Measurements from ENCODE around the gene RBM26. TPM values are rescaled to one million over a fixed set of nuclear protein-coding genes. Genes with fewer than 3 reads are reported as not detected.

Gene RBM26
- total RNA-seq, 2 experiments from 2014 or later, result 65.2 to 66.0 TPM

DNA sequence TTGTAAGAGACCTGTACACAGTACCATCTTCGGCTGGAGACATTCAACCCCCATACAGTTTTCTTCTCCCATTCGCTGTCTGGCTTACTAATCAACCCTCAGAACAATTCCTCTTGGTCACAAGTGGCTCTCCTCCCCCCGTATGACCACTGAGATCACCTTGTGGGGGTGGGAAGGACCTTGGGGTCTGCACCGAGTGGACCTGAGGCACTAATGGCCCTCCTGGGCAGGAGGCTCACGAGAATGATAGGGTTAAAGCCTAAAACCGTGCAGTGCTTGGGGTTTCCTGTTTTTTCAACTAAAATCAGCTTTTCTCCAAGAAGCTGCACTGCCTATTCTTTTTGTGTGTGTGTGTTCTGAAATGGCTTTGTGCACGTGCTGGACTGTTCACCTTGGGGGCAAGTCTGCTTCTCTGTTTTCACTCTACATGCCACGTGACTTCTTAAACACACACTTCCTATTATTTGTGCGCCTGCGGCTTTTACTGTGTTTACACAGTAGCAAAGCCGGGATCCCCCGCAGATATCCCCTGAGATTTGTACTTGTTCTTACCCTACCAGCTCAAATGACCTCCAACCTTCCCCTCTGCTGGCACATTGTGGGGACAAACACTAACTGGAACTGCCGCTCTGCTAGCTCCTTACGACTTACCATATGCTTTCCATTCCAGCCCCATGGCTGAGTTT is 12.3 kb downstream of the RBM26 start:
- CTCF ChIA-PET, result interaction anchor here (0.7 to 2.8 kb wide), 5 partner anchors 9 to 147 kb away, joined by 3 to 13 read pairs (median 8); no protein-coding TSS in a partner anchor
- peaks cover 55% of the 10 kb centered on the region for H3K4me1 Mint-ChIP-seq

DNA sequence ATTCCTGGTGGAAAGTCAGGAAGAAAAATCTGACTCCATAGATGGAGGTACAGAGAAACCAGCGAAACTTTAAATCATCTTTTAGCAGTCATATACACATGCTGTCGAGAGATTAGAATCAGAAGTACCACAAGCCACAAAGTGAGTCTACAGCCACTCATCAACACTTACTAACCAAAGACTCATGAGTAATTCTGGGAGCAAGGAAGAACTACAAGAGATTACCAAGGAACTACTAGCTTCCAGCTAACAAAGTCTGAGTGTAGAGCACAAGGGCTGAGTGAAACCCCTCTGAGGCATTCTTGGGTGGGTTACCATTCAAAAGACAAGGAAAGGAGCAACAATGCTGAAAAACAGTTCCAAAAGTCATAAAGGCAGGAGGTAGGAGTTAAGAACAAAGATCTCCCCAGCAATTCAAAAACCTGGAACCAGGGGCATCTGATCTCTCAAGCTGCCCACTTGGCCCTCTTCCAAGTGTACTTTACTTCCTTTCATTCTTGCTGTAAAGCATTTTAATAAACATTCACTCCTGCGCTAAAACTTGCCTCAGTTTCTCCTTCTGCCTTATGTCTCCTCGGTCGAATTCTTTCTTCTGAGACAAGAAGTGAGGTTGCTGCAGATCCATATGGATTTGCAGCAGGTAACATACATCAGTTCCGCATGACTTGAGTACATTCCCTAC is 13.0 kb downstream of the RBM26 start:
- peak overlapping the region; percentile 38 for H3K4me3 Mint-ChIP-seq
- CTCF ChIA-PET, result interaction anchor here (0.6 to 2.8 kb wide), 8 partner anchors 10 to 147 kb away, joined by 3 to 13 read pairs (median 8); partner anchors contain the start of gene NDFIP2
- H3K27me3 Mint-ChIP-seq, result no peaks in the 10 kb centered on the region
- H3K4me1 Mint-ChIP-seq, result peaks cover 55% of the 10 kb centered on the region
- DNase-seq (peak; percentile 60), ATAC-seq (peak; percentile 84)
- H3K9me3 Mint-ChIP-seq (ENCODE audit: low read depth), result peaks cover 8% of the 10 kb centered on the region
- H3K27ac Mint-ChIP-seq, result peak overlapping the region; percentile 67
- H3K36me3 Mint-ChIP-seq, result peaks cover 31% of the 10 kb centered on the region

More for the DNA sequence above, 12.3 kb downstream of the RBM26 start:
- peak overlapping the region; percentile 38 for H3K4me3 Mint-ChIP-seq
- peak overlapping the region; percentile 67 for H3K27ac Mint-ChIP-seq
- peak; percentile 62 for DNase-seq
- H3K27me3 Mint-ChIP-seq, result no peaks in the 10 kb centered on the region
- H3K36me3 Mint-ChIP-seq, result peaks cover 36% of the 10 kb centered on the region
- H3K9me3 Mint-ChIP-seq (ENCODE audit: low read depth), result peaks cover 8% of the 10 kb centered on the region
- peak; percentile 52 for ATAC-seq

DNA sequence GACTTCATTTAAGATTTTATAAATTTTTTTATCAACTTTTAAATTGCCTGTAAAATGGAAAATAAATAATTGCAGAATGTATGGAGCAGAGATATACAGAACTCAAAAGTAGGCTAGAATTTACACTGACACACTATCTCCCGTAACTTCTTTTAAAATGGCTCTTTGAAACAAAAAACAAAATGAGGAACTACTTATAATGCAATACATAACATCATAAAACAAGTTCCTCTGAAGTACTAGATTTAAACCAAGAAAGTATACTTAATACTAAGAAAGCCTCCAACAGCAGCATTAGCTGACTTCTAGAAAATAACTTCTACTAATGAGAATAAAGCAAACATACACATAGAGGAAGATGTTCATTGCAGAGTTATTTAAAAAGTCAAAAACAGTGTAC is 17.0 kb downstream of the RBM26 start:
- Mint-ChIP-seq H3K9me3 (ENCODE audit: low read depth) (no peaks in the 10 kb centered on the region), H3K4me3 (no peak overlapping the region), H3K36me3 (peaks cover 10% of the 10 kb centered on the region), H3K4me1 (peaks cover 62% of the 10 kb centered on the region), H3K27me3 (no peaks in the 10 kb centered on the region), H3K27ac (no peak overlapping the region)
- no peak for ATAC-seq
- no peak for DNase-seq
- CTCF ChIA-PET, result no interaction called here

DNA sequence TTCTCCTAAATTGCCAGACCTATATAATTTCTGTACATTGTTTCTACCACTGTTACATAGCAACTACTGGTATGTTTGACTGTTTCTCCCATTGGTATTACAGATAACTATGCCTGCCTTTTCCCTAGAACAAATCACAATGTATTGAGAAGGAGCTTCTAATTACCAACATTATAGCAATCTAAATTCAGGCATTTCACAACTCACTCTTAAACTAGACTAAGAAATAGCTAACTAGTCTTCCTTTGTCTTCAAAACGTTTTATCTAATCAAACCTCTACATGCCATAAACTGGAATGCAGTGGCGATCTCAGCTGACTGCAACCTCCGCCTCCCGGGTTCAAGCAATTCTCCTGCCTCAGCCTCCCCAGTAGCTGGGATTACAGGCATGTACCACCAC is 18.2 kb downstream of the RBM26 start:
- H3K36me3 Mint-ChIP-seq, result peaks cover 14% of the 10 kb centered on the region
- H3K27me3 Mint-ChIP-seq, result no peaks in the 10 kb centered on the region
- ATAC-seq (no peak), DNase-seq (no peak)
- H3K27ac Mint-ChIP-seq, result no peak overlapping the region
- H3K9me3 Mint-ChIP-seq (ENCODE audit: low read depth), result no peaks in the 10 kb centered on the region
- H3K4me3 Mint-ChIP-seq, result no peak overlapping the region
- H3K4me1 Mint-ChIP-seq, result peaks cover 59% of the 10 kb centered on the region
- CTCF ChIA-PET, result interaction anchor here (1.0 kb wide), 1 partner anchor 19 kb away, joined by 3 read pairs; no protein-coding TSS in a partner anchor

DNA sequence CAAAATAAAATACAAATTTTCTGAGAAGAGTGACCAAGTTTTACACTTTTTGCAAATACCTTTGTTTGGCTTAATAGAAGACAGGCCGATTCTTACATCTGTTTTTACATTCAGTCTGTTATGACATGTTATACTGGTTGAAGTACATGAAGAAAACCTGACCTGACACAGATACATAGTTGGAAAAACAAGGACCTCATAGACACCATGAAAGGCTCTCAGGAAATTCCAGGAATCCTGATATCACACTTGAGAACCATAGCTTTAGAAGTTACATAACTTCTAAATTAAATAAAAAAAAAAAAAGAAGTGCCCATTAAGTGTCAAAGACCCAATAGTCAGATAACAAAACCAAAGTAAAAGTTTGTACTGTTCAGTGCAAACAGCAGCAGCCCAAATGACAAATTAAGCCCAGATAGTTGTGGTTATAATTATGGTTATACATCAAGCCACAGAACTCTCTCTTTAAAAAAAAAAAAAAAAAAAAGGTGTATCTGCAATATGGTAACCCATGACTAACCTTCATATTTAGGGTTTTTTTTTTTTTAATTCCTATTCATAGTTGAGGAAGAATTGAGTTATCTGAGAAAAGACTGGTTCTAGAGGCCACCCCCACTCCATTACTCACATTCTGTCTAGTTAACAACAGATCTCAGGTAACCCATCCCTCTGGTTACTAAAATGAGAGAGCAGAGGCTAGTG is 19.8 kb downstream of the RBM26 start:
- CTCF ChIA-PET, result interaction anchor here (0.9 to 1.1 kb wide), 2 partner anchors 12 to 17 kb away, joined by 3 to 7 read pairs; no protein-coding TSS in a partner anchor
- peaks cover 19% of the 10 kb centered on the region for H3K36me3 Mint-ChIP-seq
- no peaks in the 10 kb centered on the region for H3K9me3 Mint-ChIP-seq (ENCODE audit: low read depth)
- ATAC-seq (peak; percentile 43), DNase-seq (no peak)
- peaks cover 62% of the 10 kb centered on the region for H3K4me1 Mint-ChIP-seq
- H3K27me3 Mint-ChIP-seq, result no peaks in the 10 kb centered on the region
- no peak overlapping the region for H3K4me3 Mint-ChIP-seq
- peak overlapping the region; percentile 57 for H3K27ac Mint-ChIP-seq

DNA sequence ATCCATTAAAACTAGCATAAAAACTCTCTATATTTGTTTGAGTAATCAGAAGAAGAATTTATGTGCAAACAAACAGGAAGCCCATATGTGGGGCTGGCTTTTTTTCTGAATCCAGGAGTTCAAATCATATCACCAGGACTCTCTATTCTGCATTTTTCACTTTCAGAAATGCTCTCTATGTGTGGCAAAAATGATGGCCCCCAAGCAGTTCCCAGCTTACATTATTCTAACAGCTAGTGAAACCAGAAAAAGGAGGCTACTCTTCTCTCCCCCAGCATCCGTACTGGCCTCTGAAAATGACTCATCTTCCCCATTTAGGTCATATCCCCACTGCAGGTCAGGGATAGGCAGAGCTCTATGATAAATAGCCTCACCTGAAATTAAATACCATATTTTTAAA is 20.4 kb downstream of the RBM26 start:
- Mint-ChIP-seq H3K36me3 (peaks cover 21% of the 10 kb centered on the region), H3K27ac (peak overlapping the region; percentile 21), H3K9me3 (ENCODE audit: low read depth) (no peaks in the 10 kb centered on the region), H3K4me1 (peaks cover 63% of the 10 kb centered on the region), H3K27me3 (no peaks in the 10 kb centered on the region), H3K4me3 (no peak overlapping the region)
- DNase-seq (peak; percentile 69), ATAC-seq (peak; percentile 85)
- CTCF ChIA-PET, result interaction anchor here (1.1 kb wide), 1 partner anchor 13 kb away, joined by 7 read pairs; no protein-coding TSS in a partner anchor

DNA sequence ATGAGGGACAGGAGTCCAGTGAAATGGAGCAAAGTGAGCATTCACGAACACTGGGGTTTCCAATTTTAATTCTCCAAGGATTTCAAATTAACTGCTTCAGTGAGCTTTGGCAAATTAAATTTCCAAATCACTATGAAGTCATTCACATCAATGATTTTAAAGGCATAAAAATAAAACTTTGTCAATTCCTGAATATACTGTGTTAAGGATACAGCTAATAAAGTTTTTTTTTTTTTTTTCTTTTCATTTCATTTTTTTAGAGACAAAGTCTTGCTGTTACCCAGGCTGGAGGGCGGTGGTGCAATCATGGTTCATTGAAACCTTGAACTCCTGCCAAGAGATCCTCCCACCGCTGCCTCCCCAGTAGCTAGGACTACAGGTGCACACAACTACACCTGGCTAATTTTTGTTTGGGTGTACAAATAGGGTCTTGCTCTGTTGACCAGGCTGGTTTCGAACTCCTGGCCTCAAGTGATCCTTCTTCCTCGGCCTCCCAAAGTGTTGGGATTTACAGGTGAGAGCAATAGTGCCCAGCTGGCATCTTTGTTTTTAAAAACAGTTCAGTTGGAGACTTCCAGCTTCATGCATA is 21.9 kb downstream of the RBM26 start:
- Mint-ChIP-seq H3K36me3 (peaks cover 28% of the 10 kb centered on the region), H3K27ac (no peak overlapping the region), H3K4me3 (no peak overlapping the region), H3K4me1 (peaks cover 68% of the 10 kb centered on the region), H3K9me3 (ENCODE audit: low read depth) (no peaks in the 10 kb centered on the region), H3K27me3 (no peaks in the 10 kb centered on the region)
- ATAC-seq (no peak), DNase-seq (no peak)
- CTCF ChIA-PET, result interaction anchor here (0.8 to 1.0 kb wide), 2 partner anchors 10 to 15 kb away, joined by 3 to 4 read pairs; no protein-coding TSS in a partner anchor

DNA sequence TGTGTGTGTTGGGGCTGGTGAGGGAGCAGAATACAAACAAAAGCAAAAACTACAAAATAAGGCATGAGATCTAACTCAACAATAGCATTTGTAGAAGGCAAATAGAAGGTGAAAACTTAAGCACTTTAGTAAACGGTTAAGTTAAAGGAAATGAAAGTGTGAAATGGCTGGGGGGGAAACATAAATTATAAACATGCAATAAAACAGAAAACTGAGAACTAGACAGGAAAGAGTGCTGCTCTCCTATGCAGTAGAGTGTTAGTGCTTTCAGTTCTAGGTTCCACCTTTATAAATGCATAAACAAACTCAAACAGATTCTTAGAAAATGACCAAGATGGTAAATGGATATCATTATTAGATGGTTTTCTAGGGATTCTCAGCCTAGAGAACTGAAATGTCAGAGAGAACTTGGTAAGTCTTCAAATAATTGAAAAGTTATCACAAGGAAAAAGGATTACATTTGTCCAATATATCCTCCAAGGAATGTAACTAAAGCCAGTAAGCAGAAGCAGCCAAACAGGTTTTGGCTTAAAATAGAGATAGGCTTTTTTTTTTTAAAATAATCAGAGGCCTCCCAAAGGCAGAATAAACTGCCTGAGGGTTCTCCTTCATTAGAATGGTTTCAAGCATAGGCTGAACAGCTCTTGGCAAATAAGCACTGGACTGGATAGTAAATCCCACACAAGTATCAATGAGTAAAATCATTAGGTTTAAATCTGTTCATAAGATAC is 23.3 kb downstream of the RBM26 start:
- H3K27ac Mint-ChIP-seq, result peak overlapping the region; percentile 86
- peaks cover 34% of the 10 kb centered on the region for H3K36me3 Mint-ChIP-seq
- peak overlapping the region; percentile 70 for H3K4me3 Mint-ChIP-seq
- H3K4me1 Mint-ChIP-seq, result peaks cover 59% of the 10 kb centered on the region
- no peaks in the 10 kb centered on the region for H3K9me3 Mint-ChIP-seq (ENCODE audit: low read depth)
- ATAC-seq (peak; percentile 52), DNase-seq (no peak)
- CTCF ChIA-PET, result interaction anchor here (0.7 kb wide), 1 partner anchor 1620 kb away, joined by 10 read pairs; no protein-coding TSS in a partner anchor
- no peaks in the 10 kb centered on the region for H3K27me3 Mint-ChIP-seq

DNA sequence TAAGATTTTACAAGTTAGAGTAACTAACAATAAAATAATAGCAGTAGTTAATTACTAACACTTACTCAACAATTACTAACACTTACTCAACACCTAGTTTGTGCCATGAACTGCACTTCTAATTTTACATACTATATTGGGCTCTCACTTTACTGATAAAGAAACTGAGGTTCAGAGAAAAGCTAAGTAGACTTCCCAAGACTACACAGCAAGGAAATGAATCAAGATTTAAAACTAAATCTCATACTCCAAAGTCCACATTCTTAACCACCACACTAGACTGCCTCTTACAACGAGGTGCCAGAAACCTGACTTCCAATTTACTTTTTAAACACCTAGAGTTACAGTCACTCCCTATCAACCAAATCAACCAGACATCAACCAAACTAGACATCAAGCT is 25.1 kb downstream of the RBM26 start:
- Mint-ChIP-seq H3K27ac (peak overlapping the region; percentile 2), H3K4me3 (no peak overlapping the region), H3K27me3 (no peaks in the 10 kb centered on the region), H3K36me3 (peaks cover 42% of the 10 kb centered on the region), H3K4me1 (peaks cover 48% of the 10 kb centered on the region), H3K9me3 (ENCODE audit: low read depth) (no peaks in the 10 kb centered on the region)
- CTCF ChIA-PET, result interaction anchor here (1.2 kb wide), 2 partner anchors 10 to 26 kb away, joined by 3 to 9 read pairs; no protein-coding TSS in a partner anchor
- no peak for DNase-seq
- no peak for ATAC-seq

DNA sequence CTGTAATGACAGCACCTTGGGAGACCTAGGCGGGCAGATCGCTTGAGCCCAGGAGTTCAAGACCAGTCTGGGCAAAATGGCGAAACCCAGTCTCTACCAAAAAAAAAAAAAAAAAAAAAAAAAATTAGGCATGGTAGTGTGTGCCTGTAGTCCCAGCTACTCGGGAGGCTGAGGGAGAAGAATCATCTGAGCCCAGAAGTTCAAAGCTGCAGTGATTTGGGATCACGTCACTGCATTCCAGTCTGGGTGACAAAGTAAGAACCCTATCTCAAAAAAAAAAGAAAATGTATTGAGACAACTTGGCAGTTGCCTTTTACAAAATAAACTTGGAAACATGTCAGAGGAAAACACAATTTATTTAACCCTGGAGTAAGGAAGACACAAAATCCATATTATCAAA is 26.8 kb downstream of the RBM26 start:
- CTCF ChIA-PET, result interaction anchor here (0.9 kb wide), 1 partner anchor 12 kb away, joined by 4 read pairs; no protein-coding TSS in a partner anchor
- no peak for DNase-seq
- peaks cover 38% of the 10 kb centered on the region for H3K4me1 Mint-ChIP-seq
- no peaks in the 10 kb centered on the region for H3K9me3 Mint-ChIP-seq (ENCODE audit: low read depth)
- ATAC-seq, result no peak
- peaks cover 42% of the 10 kb centered on the region for H3K36me3 Mint-ChIP-seq
- no peak overlapping the region for H3K4me3 Mint-ChIP-seq
- no peak overlapping the region for H3K27ac Mint-ChIP-seq
- H3K27me3 Mint-ChIP-seq, result no peaks in the 10 kb centered on the region

DNA sequence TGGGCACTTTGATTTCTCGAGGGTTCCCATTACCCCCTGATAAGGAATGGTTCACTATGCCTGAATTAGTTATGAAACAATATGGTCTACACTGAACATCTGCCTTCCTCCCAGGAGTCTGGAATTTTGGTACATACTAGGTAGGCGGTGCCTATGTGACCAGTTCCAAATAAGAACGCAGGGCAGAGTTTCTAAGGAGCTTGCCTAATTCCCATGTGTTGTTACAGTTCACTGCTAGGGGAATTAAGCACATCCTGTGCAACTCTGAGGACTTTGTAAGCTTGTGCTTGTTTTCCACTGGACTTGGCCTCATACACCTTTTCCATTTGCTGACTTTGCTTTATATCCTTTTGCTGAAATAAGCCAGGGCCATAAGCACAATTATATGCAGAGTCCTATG is 29.2 kb downstream of the RBM26 start:
- Mint-ChIP-seq H3K27me3 (no peaks in the 10 kb centered on the region), H3K27ac (no peak overlapping the region), H3K9me3 (ENCODE audit: low read depth) (no peaks in the 10 kb centered on the region), H3K4me1 (peaks cover 19% of the 10 kb centered on the region), H3K36me3 (peaks cover 33% of the 10 kb centered on the region), H3K4me3 (no peak overlapping the region)
- CTCF ChIA-PET, result interaction anchor here (1.5 kb wide), 1 partner anchor 164 kb away, joined by 4 read pairs; no protein-coding TSS in a partner anchor
- DNase-seq (no peak), ATAC-seq (no peak)

DNA sequence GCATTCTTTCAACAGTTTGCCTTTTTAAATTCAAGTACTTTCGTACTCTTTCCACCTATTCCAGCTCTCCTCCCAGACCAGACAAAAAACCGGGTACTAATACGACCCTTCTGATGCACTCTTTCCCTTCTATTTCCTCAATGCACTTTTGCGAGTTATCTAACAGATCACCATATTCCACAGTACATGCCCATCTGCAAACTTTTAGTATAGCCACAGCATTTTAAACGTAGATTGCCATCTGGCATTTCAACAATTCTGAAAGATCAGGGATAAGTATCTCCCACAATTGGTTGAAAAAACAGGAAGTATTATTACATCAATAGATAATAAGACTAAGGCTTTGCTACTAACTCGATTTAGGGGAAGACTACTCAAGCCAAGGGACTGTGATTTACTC is 31.5 kb downstream of the RBM26 start:
- CTCF ChIA-PET, result interaction anchor here (0.9 kb wide), 1 partner anchor 166 kb away, joined by 3 read pairs; no protein-coding TSS in a partner anchor
- Mint-ChIP-seq H3K4me1 (peaks cover 3% of the 10 kb centered on the region), H3K9me3 (ENCODE audit: low read depth) (no peaks in the 10 kb centered on the region), H3K27ac (no peak overlapping the region), H3K4me3 (no peak overlapping the region), H3K27me3 (no peaks in the 10 kb centered on the region), H3K36me3 (peaks cover 39% of the 10 kb centered on the region)
- no peak for ATAC-seq
- no peak for DNase-seq
